ENCODE results near the gene SPATA16.
A peak's percentile ranks its signal among the peaks of the same experiment; 100 is the strongest.

The SPATA16 gene

DNA sequence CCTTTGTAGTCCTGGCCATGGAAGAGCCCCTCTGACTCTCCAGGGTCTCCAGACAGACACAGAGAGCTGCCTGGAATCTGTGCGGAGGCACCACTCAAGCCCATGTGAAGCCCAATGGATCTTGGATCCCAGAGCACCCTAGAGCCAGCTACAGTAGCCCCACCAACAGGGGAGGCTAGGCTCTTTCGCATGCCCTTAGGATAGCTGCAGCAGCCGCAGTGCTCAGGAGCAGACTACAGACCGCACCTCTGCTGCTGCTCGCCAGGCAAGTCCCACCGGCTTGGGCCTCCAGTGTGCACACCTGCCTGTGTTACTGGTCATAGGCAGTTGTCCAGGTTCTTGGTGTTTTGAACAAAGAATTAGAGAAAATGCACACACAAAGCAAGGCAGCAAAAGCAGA is 131.6 kb downstream of the SPATA16 start:
- DNase-seq: peak; percentile 2
- no peak overlapping the region for H2BK120ac ChIP-seq (ENCODE audit: low read depth, low read length)
- no peaks in the 10 kb centered on the region for H3K27me3 ChIP-seq (ENCODE audit: insufficient read depth, low read length, poor library complexity)
- H2BK15ac ChIP-seq (replicated peaks; ENCODE audit: low read depth): no peak overlapping the region
- no peak overlapping the region for H4K8ac ChIP-seq (ENCODE audit: low read depth, low read length)
- no peak overlapping the region for H3K4ac ChIP-seq (ENCODE audit: low read depth, low read length)
- no peak overlapping the region for H3K18ac ChIP-seq (ENCODE audit: low read length)
- H4K5ac ChIP-seq (ENCODE audit: low read length): no peak overlapping the region
- H3K79me1 ChIP-seq (ENCODE audit: low read length): no peaks in the 10 kb centered on the region
- no peak overlapping the region for H3K27ac ChIP-seq (ENCODE audit: low read depth, low read length)
- no peaks in the 10 kb centered on the region for H3K4me1 ChIP-seq (ENCODE audit: control insufficient read depth, low read depth, low read length)
- no peak overlapping the region for H3K56ac ChIP-seq (ENCODE audit: low read length)
- H3K23ac ChIP-seq (ENCODE audit: low read length): no peak overlapping the region
- no peak overlapping the region for H3K4me3 ChIP-seq (ENCODE audit: low read length)
- H3K36me3 ChIP-seq (ENCODE audit: control insufficient read depth, insufficient read depth, low read length): no peaks in the 10 kb centered on the region
- H2BK5ac ChIP-seq (ENCODE audit: low read length): no peak overlapping the region
- H3K9ac ChIP-seq (ENCODE audit: low read length): no peak overlapping the region
- H3K4me2 ChIP-seq (ENCODE audit: low read length): no peak overlapping the region
- no peaks in the 10 kb centered on the region for H3K79me2 ChIP-seq (ENCODE audit: control insufficient read depth, insufficient read depth, low read length)
- whole genome bisulfite sequencing (ENCODE audit: extremely low coverage, insufficient coverage, low lambda C conversion rate): no CpG with 5 or more reads among the region's 6 CpGs
- no peak overlapping the region for H2AK5ac ChIP-seq (ENCODE audit: low read length)

DNA sequence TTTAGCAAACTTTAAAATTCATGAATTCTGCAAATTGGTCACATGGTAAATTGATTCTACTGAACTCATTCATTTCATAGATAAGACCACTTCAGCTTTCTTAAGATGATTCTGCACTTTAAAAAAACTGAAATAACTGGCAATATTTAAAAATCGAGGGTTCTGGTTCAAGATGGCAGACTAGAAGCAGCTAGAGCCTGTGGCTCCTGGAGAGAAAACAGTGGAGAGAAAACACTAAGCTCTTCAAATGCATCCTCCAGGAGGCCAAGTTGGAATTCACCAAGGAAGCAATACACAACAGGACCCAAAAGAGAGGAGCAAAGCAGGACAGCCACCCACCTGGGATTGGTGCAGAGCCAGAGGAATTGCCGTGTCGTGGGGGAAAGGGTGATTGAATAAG is 132.1 kb downstream of the SPATA16 start:
- Histone ChIP-seq H3K23ac (ENCODE audit: low read length) (no peak overlapping the region), H4K5ac (ENCODE audit: low read length) (no peak overlapping the region), H2BK5ac (ENCODE audit: low read length) (no peak overlapping the region), H3K4ac (ENCODE audit: low read depth, low read length) (no peak overlapping the region), H3K79me1 (ENCODE audit: low read length) (no peaks in the 10 kb centered on the region), H2BK120ac (ENCODE audit: low read depth, low read length) (no peak overlapping the region), H3K4me2 (ENCODE audit: low read length) (no peak overlapping the region), H4K8ac (ENCODE audit: low read depth, low read length) (no peak overlapping the region), H2BK15ac (replicated peaks; ENCODE audit: low read depth) (no peak overlapping the region), H2AK5ac (ENCODE audit: low read length) (no peak overlapping the region), H3K18ac (ENCODE audit: low read length) (no peak overlapping the region), H3K56ac (ENCODE audit: low read length) (no peak overlapping the region), H3K27ac (ENCODE audit: low read depth, low read length) (no peak overlapping the region), H3K9ac (ENCODE audit: low read length) (no peak overlapping the region), H3K79me2 (ENCODE audit: control insufficient read depth, insufficient read depth, low read length) (no peaks in the 10 kb centered on the region), H3K27me3 (ENCODE audit: insufficient read depth, low read length, poor library complexity) (no peaks in the 10 kb centered on the region), H3K4me1 (ENCODE audit: control insufficient read depth, low read depth, low read length) (no peaks in the 10 kb centered on the region), H3K4me3 (ENCODE audit: low read length) (no peak overlapping the region), H3K36me3 (ENCODE audit: control insufficient read depth, insufficient read depth, low read length) (no peaks in the 10 kb centered on the region)
- DNase-seq: no peak
- WGBS (ENCODE audit: extremely low coverage, insufficient coverage, low lambda C conversion rate): no CpG with 5 or more reads among the region's 3 CpGs

DNA sequence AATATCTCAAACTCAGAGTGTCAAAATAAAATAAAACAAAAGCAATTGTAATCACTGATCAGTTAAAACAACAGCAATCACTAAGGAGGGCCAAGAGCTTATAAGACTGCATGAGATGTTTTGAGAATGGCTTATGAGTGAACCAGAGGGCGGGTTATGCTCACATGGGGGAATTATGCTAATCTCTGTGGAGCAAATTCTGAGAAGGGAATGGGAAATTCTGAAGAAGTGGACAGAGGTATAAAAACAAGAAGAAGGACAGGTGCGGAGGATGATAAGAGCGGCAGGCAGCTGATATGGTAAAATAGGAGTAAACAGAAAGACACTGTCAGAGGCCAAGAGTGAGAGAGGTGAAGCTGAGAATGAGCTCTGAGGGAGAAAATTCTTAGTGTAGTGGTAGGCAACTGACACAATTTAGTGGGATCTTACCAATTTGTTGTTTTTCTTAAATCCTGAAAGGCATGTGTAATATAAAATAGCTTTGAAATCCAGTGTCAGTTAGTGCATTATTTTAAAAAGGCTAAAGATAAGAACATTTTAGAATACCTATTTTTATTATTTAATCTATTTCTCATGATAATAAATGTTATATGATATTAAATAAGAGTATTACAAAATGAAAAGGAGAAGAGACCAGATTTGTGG is 133.8 kb downstream of the SPATA16 start:
- WGBS (ENCODE audit: extremely low coverage, insufficient coverage, low lambda C conversion rate): no CpG with 5 or more reads among the region's 3 CpGs

DNA sequence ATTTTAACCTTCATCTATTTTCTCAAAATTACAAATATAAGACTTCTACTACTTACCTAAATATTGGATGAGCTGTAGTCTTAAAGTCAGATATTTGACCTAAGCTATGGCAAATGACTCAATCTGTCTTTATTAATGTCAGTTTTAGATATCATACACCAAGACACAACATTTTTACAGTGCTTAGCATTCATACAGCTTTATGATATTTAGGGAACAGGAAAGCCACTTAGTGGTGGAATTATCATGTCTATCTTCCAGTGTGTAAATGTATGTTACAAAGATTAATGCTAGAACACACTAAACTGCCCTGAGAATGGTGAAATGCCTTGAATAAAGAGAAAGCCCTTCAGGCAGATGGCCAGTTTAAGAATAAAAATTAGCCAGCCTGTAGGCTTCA is 135.0 kb downstream of the SPATA16 start:
- Histone ChIP-seq H3K56ac (ENCODE audit: low read length) (no peak overlapping the region), H3K4me1 (ENCODE audit: control insufficient read depth, low read depth, low read length) (no peaks in the 10 kb centered on the region), H3K4me2 (ENCODE audit: low read length) (no peak overlapping the region), H3K4me3 (ENCODE audit: low read length) (no peak overlapping the region), H3K27ac (ENCODE audit: low read depth, low read length) (no peak overlapping the region), H3K4ac (ENCODE audit: low read depth, low read length) (no peak overlapping the region), H4K8ac (ENCODE audit: low read depth, low read length) (no peak overlapping the region), H3K9ac (ENCODE audit: low read length) (no peak overlapping the region), H4K5ac (ENCODE audit: low read length) (no peak overlapping the region), H2BK120ac (ENCODE audit: low read depth, low read length) (no peak overlapping the region), H2BK5ac (ENCODE audit: low read length) (no peak overlapping the region), H3K23ac (ENCODE audit: low read length) (no peak overlapping the region), H2AK5ac (ENCODE audit: low read length) (no peak overlapping the region), H3K18ac (ENCODE audit: low read length) (no peak overlapping the region), H2BK15ac (replicated peaks; ENCODE audit: low read depth) (no peak overlapping the region), H3K79me2 (ENCODE audit: control insufficient read depth, insufficient read depth, low read length) (no peaks in the 10 kb centered on the region), H3K79me1 (ENCODE audit: low read length) (no peaks in the 10 kb centered on the region), H3K36me3 (ENCODE audit: control insufficient read depth, insufficient read depth, low read length) (no peaks in the 10 kb centered on the region), H3K27me3 (ENCODE audit: insufficient read depth, low read length, poor library complexity) (no peaks in the 10 kb centered on the region)
- DNase-seq: no peak

More for the DNA sequence above, 133.8 kb downstream of the SPATA16 start:
- Histone ChIP-seq H4K8ac (ENCODE audit: low read depth, low read length) (no peak overlapping the region), H2BK15ac (replicated peaks; ENCODE audit: low read depth) (no peak overlapping the region), H3K4ac (ENCODE audit: low read depth, low read length) (no peak overlapping the region), H2AK5ac (ENCODE audit: low read length) (no peak overlapping the region), H3K27me3 (ENCODE audit: insufficient read depth, low read length, poor library complexity) (no peaks in the 10 kb centered on the region), H3K27ac (ENCODE audit: low read depth, low read length) (no peak overlapping the region), H3K18ac (ENCODE audit: low read length) (no peak overlapping the region), H3K4me3 (ENCODE audit: low read length) (no peak overlapping the region), H3K36me3 (ENCODE audit: control insufficient read depth, insufficient read depth, low read length) (no peaks in the 10 kb centered on the region), H3K79me1 (ENCODE audit: low read length) (no peaks in the 10 kb centered on the region), H2BK120ac (ENCODE audit: low read depth, low read length) (no peak overlapping the region), H3K9ac (ENCODE audit: low read length) (no peak overlapping the region), H4K5ac (ENCODE audit: low read length) (no peak overlapping the region), H3K4me2 (ENCODE audit: low read length) (no peak overlapping the region), H3K23ac (ENCODE audit: low read length) (no peak overlapping the region), H3K79me2 (ENCODE audit: control insufficient read depth, insufficient read depth, low read length) (no peaks in the 10 kb centered on the region), H2BK5ac (ENCODE audit: low read length) (no peak overlapping the region), H3K4me1 (ENCODE audit: control insufficient read depth, low read depth, low read length) (no peaks in the 10 kb centered on the region), H3K56ac (ENCODE audit: low read length) (no peak overlapping the region)
- no peak for DNase-seq

DNA sequence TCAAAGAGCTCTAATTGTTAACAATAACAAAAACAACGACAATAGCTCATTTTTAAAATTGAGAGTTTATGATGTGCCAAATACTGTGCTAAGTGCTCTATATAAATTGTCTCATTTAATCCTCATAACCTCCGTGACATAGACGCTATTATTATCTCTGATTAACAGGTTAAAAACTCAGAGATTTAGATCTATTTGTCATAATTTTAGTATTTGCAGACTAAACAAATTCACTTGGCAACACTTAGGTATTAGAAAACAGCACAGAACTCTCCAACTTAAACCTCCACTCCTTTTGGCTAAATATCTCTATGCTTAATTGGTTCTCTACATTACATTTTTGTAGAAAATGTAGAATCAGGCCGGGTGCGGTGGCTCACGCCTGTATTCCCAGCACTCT is 136.4 kb downstream of the SPATA16 start:
- Histone ChIP-seq H3K4me3 (ENCODE audit: low read length) (no peak overlapping the region), H3K79me2 (ENCODE audit: control insufficient read depth, insufficient read depth, low read length) (no peaks in the 10 kb centered on the region), H3K27ac (ENCODE audit: low read depth, low read length) (no peak overlapping the region), H4K8ac (ENCODE audit: low read depth, low read length) (no peak overlapping the region), H2BK15ac (replicated peaks; ENCODE audit: low read depth) (no peak overlapping the region), H2AK5ac (ENCODE audit: low read length) (no peak overlapping the region), H2BK120ac (ENCODE audit: low read depth, low read length) (no peak overlapping the region), H3K36me3 (ENCODE audit: control insufficient read depth, insufficient read depth, low read length) (no peaks in the 10 kb centered on the region), H3K9ac (ENCODE audit: low read length) (no peak overlapping the region), H3K4me2 (ENCODE audit: low read length) (no peak overlapping the region), H2BK5ac (ENCODE audit: low read length) (no peak overlapping the region), H3K4me1 (ENCODE audit: control insufficient read depth, low read depth, low read length) (no peaks in the 10 kb centered on the region), H3K4ac (ENCODE audit: low read depth, low read length) (no peak overlapping the region), H3K23ac (ENCODE audit: low read length) (no peak overlapping the region), H3K27me3 (ENCODE audit: insufficient read depth, low read length, poor library complexity) (no peaks in the 10 kb centered on the region), H3K79me1 (ENCODE audit: low read length) (no peaks in the 10 kb centered on the region), H3K56ac (ENCODE audit: low read length) (no peak overlapping the region), H4K5ac (ENCODE audit: low read length) (no peak overlapping the region), H3K18ac (ENCODE audit: low read length) (no peak overlapping the region)
- DNase-seq: no peak
- no CpG with 5 or more reads among the region's 6 CpGs for WGBS (ENCODE audit: extremely low coverage, insufficient coverage, low lambda C conversion rate)

DNA sequence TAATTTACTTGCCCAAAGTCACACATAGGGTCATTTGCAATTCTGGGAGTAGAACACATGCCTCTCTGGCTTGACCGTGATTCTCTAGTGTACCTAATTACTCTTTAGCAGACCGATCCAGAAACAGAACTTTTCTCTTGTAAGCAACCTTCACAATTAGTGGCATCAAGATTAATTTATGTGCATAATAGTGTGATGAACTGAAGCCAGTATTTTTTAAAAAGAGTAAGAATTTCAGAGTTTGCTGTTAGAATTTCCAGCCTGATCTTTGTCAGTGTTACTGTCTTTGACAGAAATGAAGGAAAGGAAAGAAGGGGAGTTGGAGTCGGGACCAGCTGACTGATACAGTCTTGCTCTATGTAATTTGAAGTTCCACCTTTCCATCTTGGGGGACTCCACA is 137.1 kb downstream of the SPATA16 start:
- Histone ChIP-seq H3K27me3 (ENCODE audit: insufficient read depth, low read length, poor library complexity) (no peaks in the 10 kb centered on the region), H3K4me3 (ENCODE audit: low read length) (no peak overlapping the region), H3K56ac (ENCODE audit: low read length) (no peak overlapping the region), H4K8ac (ENCODE audit: low read depth, low read length) (no peak overlapping the region), H2AK5ac (ENCODE audit: low read length) (no peak overlapping the region), H2BK15ac (replicated peaks; ENCODE audit: low read depth) (no peak overlapping the region), H3K36me3 (ENCODE audit: control insufficient read depth, insufficient read depth, low read length) (no peaks in the 10 kb centered on the region), H3K27ac (ENCODE audit: low read depth, low read length) (no peak overlapping the region), H3K23ac (ENCODE audit: low read length) (no peak overlapping the region), H3K9ac (ENCODE audit: low read length) (no peak overlapping the region), H2BK120ac (ENCODE audit: low read depth, low read length) (no peak overlapping the region), H3K4ac (ENCODE audit: low read depth, low read length) (no peak overlapping the region), H3K4me1 (ENCODE audit: control insufficient read depth, low read depth, low read length) (no peaks in the 10 kb centered on the region), H2BK5ac (ENCODE audit: low read length) (no peak overlapping the region), H3K18ac (ENCODE audit: low read length) (no peak overlapping the region), H4K5ac (ENCODE audit: low read length) (no peak overlapping the region), H3K4me2 (ENCODE audit: low read length) (no peak overlapping the region), H3K79me2 (ENCODE audit: control insufficient read depth, insufficient read depth, low read length) (no peaks in the 10 kb centered on the region), H3K79me1 (ENCODE audit: low read length) (no peaks in the 10 kb centered on the region)
- DNase-seq: no peak
- WGBS (ENCODE audit: extremely low coverage, insufficient coverage, low lambda C conversion rate): no CpG with 5 or more reads among the region's 3 CpGs

Data from mesendoderm (in vitro differentiated cells).